Smooth muscle cell (in vitro differentiated cells): ENCODE measurements around the gene EPB41L4A. TPM values are rescaled to one million over a fixed set of nuclear protein-coding genes. Genes with fewer than 3 reads are reported as not detected.

ENCODE experiments used
- DNase-seq: peaks from one replicate; lab custom pipeline; 2025; ENCODE audit not compliant: unreplicated experiment; lab: John Stamatoyannopoulos, UW
- H2AFZ ChIP-seq: fragments of 200-600 bp; sonication (generic); 2 replicates; pipeline ENCODE4 v1.6.0; 2016; ENCODE audit warnings: antibody characterized with exemption, low read depth, mild to moderate bottlenecking
- H3F3A ChIP-seq: fragments of 200-600 bp; sonication (generic); 2 replicates; pipeline ENCODE4 v1.6.0; 2017; ENCODE audit warnings: antibody characterized with exemption, low read depth
- H3K27ac ChIP-seq: fragments of 200-600 bp; sonication (generic); 2 replicates; pipeline ENCODE4 v1.5.1; 2016; ENCODE audit warnings: low read depth, mild to moderate bottlenecking
- H3K27me3 ChIP-seq: fragments of 200-600 bp; sonication (generic); 2 replicates; pipeline ENCODE4 v1.6.1; 2016; ENCODE audit warnings: low read depth, mild to moderate bottlenecking
- H3K36me3 ChIP-seq: fragments of 200-600 bp; sonication (generic); 2 replicates; pipeline ENCODE4 v1.5.1; 2016; ENCODE audit warnings: low read depth
- H3K4me1 ChIP-seq: fragments of 200-600 bp; sonication (generic); 2 replicates; pipeline ENCODE4 v1.5.1; 2016; ENCODE audit warnings: low read depth
- H3K4me2 ChIP-seq: fragments of 200-600 bp; sonication (generic); 2 replicates; pipeline ENCODE4 v1.6.0; 2016; ENCODE audit warnings: mild to moderate bottlenecking
- H3K4me3 ChIP-seq: fragments of 200-600 bp; sonication (generic); 2 replicates; pipeline ENCODE4 v1.5.1; 2016; ENCODE audit warnings: mild to moderate bottlenecking
- H3K79me2 ChIP-seq: fragments of 200-600 bp; sonication (generic); 2 replicates; pipeline ENCODE4 v1.6.0; 2016; ENCODE audit warnings: low read depth, mild to moderate bottlenecking
- H3K9ac ChIP-seq: fragments of 200-600 bp; sonication (generic); 2 replicates; pipeline ENCODE4 v1.6.0; 2016; ENCODE audit warnings: low read depth
- H3K9me3 ChIP-seq: fragments of 200-600 bp; sonication (generic); replicated peaks from 2 replicates; pipeline ENCODE4 v1.5.1; 2016; ENCODE audit warnings: low read depth
- H4K20me1 ChIP-seq: fragments of 200-600 bp; sonication (generic); 2 replicates; pipeline ENCODE4 v1.6.0; 2016; ENCODE audit warnings: low read depth
- CTCF ChIP-seq: fragments of 200-600 bp; sonication (generic); IDR thresholded peaks from 2 replicates; pipeline ENCODE4 v1.5.1; 2017; ENCODE audit warnings: borderline replicate concordance, mild to moderate bottlenecking, antibody characterized with exemption; ENCODE audit not compliant: insufficient read depth, poor library complexity, severe bottlenecking
- WGBS: methylation state at CpG from one replicate; pipeline ENCODE4 v1.1.7; 2016; ENCODE audit warnings: low lambda C conversion rate; 5-methylcytosine and 5-hydroxymethylcytosine counted together
- polyA plus RNA-seq: library from polyadenylated mRNA; unstranded; fragments of >200 nt; fragmentation: Nextera tagmentation; extraction: Ambion mirVana; gene quantifications from 2 replicates; pipeline ENCODE4 v1.2.1, GENCODE V29; 2016
- total RNA-seq: library from RNA; depleted of rRNA; stranded (reverse); fragments of >200 nt; gene quantifications from 2 replicates; pipeline ENCODE4 v1.2.3, GENCODE V29; 2014

The EPB41L4A gene
- total and polyA plus RNA-seq, 2 experiments from 2014 or later, result 2.9 to 8.9 TPM

GRCh38 chr5:112189391-112189790 is 229.7 kb downstream of the EPB41L4A start:
- Histone ChIP-seq H3F3A (no peaks in the 10 kb centered on the region), H3K9me3 (no peaks in the 10 kb centered on the region), H3K79me2 (no peaks in the 10 kb centered on the region), H3K36me3 (no peaks in the 10 kb centered on the region), H4K20me1 (no peaks in the 10 kb centered on the region), H3K4me1 (no peaks in the 10 kb centered on the region), H3K9ac (no peak overlapping the region), H3K4me3 (no peak overlapping the region), H3K4me2 (no peak overlapping the region), H2AFZ (no peak overlapping the region), H3K27me3 (no peaks in the 10 kb centered on the region), H3K27ac (no peak overlapping the region)
- no peak for DNase-seq
- TF ChIP-seq CTCF, result no peak
- 84% methylated on average over 4 of the region's 4 CpGs for WGBS

GRCh38 chr5:112186401-112186990 is 232.6 kb downstream of the EPB41L4A start:
- TF ChIP-seq CTCF, result peak; percentile 50
- Histone ChIP-seq H4K20me1 (no peaks in the 10 kb centered on the region), H3F3A (no peaks in the 10 kb centered on the region), H3K27me3 (no peaks in the 10 kb centered on the region), H3K4me2 (no peak overlapping the region), H2AFZ (no peak overlapping the region), H3K4me3 (no peak overlapping the region), H3K9me3 (no peaks in the 10 kb centered on the region), H3K9ac (no peak overlapping the region), H3K4me1 (peaks cover 11% of the 10 kb centered on the region), H3K79me2 (no peaks in the 10 kb centered on the region), H3K27ac (no peak overlapping the region), H3K36me3 (no peaks in the 10 kb centered on the region)
- 73% methylated on average over 4 of the region's 4 CpGs for WGBS
- DNase-seq, result no peak

GRCh38 chr5:112183874-112184273 is 235.2 kb downstream of the EPB41L4A start:
- H3F3A ChIP-seq, result no peaks in the 10 kb centered on the region
- no peak overlapping the region for H3K9ac ChIP-seq
- no peak overlapping the region for H3K4me2 ChIP-seq
- H3K9me3 ChIP-seq, result no peaks in the 10 kb centered on the region
- no peak for TF ChIP-seq CTCF
- H3K79me2 ChIP-seq, result no peaks in the 10 kb centered on the region
- no peak overlapping the region for H2AFZ ChIP-seq
- no peaks in the 10 kb centered on the region for H3K36me3 ChIP-seq
- no peak overlapping the region for H3K27ac ChIP-seq
- 93% methylated on average over 8 of the region's 8 CpGs for WGBS
- peaks cover 13% of the 10 kb centered on the region for H3K4me1 ChIP-seq
- H4K20me1 ChIP-seq, result no peaks in the 10 kb centered on the region
- no peak for DNase-seq
- no peak overlapping the region for H3K4me3 ChIP-seq
- no peaks in the 10 kb centered on the region for H3K27me3 ChIP-seq

GRCh38 chr5:112183103-112183711 is 235.9 kb downstream of the EPB41L4A start:
- H3K9me3 ChIP-seq, result no peaks in the 10 kb centered on the region
- H3K4me1 ChIP-seq, result peaks cover 13% of the 10 kb centered on the region
- WGBS, result 56% methylated on average over 8 of the region's 8 CpGs
- H3K27ac ChIP-seq, result peak overlapping the region; percentile 9
- no peaks in the 10 kb centered on the region for H3K79me2 ChIP-seq
- H3K9ac ChIP-seq, result no peak overlapping the region
- DNase-seq, result no peak
- no peaks in the 10 kb centered on the region for H4K20me1 ChIP-seq
- no peak overlapping the region for H3K4me2 ChIP-seq
- no peak for TF ChIP-seq CTCF
- H3K4me3 ChIP-seq, result no peak overlapping the region
- H3F3A ChIP-seq, result no peaks in the 10 kb centered on the region
- no peak overlapping the region for H2AFZ ChIP-seq
- no peaks in the 10 kb centered on the region for H3K36me3 ChIP-seq
- no peaks in the 10 kb centered on the region for H3K27me3 ChIP-seq
